K562 treated with DMSO at 1 percent for 4 hours (cell line): ENCODE results near the gene NLRP1. TPM values are rescaled to one million over a fixed set of nuclear protein-coding genes. Genes with fewer than 3 reads are reported as not detected.

Experiments used
- total RNA-seq: library from RNA; unstranded; fragments of 300-600 nt; gene quantifications from 2 replicates; pipeline ENCODE4 v1.2.3, GENCODE V29; 2022; ENCODE audit not compliant: insufficient read depth

NLRP1 gene
- total RNA-seq, result 47.1 and 60.9 TPM in 2 replicates

GRCh38 chr17:5584383-5585286, at the start of gene NLRP1:
NLRP1 (minus strand) TSS chr17:5584509; CDS start chr17:5583957, 552 bp downstream.

GRCh38 chr17:5486206-5487124, 97.8 kb downstream of the NLRP1 start, which contains the start of gene MIS12:
MIS12 (plus strand) TSS chr17:5486566; CDS start chr17:5488863, 2,297 bp downstream.

GRCh38 chr17:5485270-5486205, 98.8 kb downstream of the NLRP1 start, which contains the start of gene DERL2:
DERL2 (minus strand) TSS chr17:5486178; CDS start chr17:5486161, 17 bp downstream.

Other genes starting within 250 kb of the NLRP1 start
- 40.3 and 45.6 TPM in 2 replicates for gene NUP88, start 164.8 kb downstream of the NLRP1 start, total RNA-seq
- gene RPAIN, start 164.3 kb downstream of the NLRP1 start, total RNA-seq, result 22.8 and 24.2 TPM in 2 replicates
- 188 and 197 TPM in 2 replicates for gene C1QBP, start 145.4 kb downstream of the NLRP1 start, total RNA-seq
- gene DHX33, start 115.5 kb downstream of the NLRP1 start, total RNA-seq, result 2.6 and 3.8 TPM in 2 replicates
- gene DERL2, start 98.3 kb downstream of the NLRP1 start, total RNA-seq, result 8.2 and 8.3 TPM in 2 replicates
- 13.9 and 15.5 TPM in 2 replicates for gene MIS12, start 97.9 kb downstream of the NLRP1 start, total RNA-seq